ENCODE results near the gene ARHGEF9. TPM values are rescaled to one million over a fixed set of nuclear protein-coding genes. Genes with fewer than 3 reads are reported as not detected.

ARHGEF9 gene
- total and polyA plus RNA-seq, 2 donors from 2014 or later: 20.0 to 26.4 TPM

DNA sequence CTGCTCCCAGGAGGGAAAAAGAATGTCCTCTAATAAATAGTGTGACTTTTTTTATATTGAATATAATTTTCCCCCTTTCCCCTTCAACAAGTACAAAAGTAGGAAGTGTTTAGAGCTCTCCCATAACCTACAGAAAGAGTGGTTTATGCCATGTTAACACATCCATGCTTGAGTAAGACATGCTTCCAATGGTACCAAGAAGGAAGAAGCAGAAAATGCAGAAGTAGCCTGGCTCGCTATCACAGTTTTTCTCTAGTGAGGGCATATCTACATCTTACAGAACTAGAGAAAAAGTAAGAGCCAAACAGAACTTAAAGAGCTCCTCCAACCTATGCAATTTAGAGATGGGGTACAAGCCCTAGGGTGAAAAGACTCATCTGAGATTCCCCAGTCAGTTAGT lies 82.5 kb downstream of the ARHGEF9 start:
- FAIRE-seq: no peak
- H3K27ac ChIP-seq (ENCODE audit: low read depth in 2 of 2, low read length in 2 of 2): no peak overlapping the region
- no peaks in the 10 kb centered on the region for H3K27me3 ChIP-seq (ENCODE audit: control insufficient read depth, insufficient read depth, low read length)
- H3K4me3 ChIP-seq (ENCODE audit: low read length in 3 of 3): no peak overlapping the region
- DNase-seq: no peak
- no peak overlapping the region for H3K9ac ChIP-seq (ENCODE audit: low read length in 3 of 3)
- intact Hi-C loops (cut with DNase I): no loop called here
- no peaks in the 10 kb centered on the region for H3K4me1 ChIP-seq (ENCODE audit: control insufficient read depth in 2 of 3, insufficient read depth in 2 of 3, low read depth in 1 of 3, low read length in 3 of 3)
- no peaks in the 10 kb centered on the region for H3K9me3 ChIP-seq (ENCODE audit: control insufficient read depth in 2 of 3, insufficient read depth in 1 of 3, low read length in 3 of 3)
- TF ChIP-seq, protein P1, sequence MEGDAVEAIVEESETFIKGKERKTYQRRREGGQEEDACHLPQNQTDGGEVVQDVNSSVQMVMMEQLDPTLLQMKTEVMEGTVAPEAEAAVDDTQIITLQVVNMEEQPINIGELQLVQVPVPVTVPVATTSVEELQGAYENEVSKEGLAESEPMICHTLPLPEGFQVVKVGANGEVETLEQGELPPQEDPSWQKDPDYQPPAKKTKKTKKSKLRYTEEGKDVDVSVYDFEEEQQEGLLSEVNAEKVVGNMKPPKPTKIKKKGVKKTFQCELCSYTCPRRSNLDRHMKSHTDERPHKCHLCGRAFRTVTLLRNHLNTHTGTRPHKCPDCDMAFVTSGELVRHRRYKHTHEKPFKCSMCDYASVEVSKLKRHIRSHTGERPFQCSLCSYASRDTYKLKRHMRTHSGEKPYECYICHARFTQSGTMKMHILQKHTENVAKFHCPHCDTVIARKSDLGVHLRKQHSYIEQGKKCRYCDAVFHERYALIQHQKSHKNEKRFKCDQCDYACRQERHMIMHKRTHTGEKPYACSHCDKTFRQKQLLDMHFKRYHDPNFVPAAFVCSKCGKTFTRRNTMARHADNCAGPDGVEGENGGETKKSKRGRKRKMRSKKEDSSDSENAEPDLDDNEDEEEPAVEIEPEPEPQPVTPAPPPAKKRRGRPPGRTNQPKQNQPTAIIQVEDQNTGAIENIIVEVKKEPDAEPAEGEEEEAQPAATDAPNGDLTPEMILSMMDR (IDR thresholded peaks at IDR 0.05; ENCODE audit: borderline replicate concordance, extremely low read depth, insufficient read depth): no peak
- peaks cover 4 to 15% (median 9%) of the 10 kb centered on the region in 3 donors for H3K36me3 ChIP-seq (ENCODE audit: control insufficient read depth in 2 of 3, insufficient read depth in 3 of 3, low read length in 3 of 3)

DNA sequence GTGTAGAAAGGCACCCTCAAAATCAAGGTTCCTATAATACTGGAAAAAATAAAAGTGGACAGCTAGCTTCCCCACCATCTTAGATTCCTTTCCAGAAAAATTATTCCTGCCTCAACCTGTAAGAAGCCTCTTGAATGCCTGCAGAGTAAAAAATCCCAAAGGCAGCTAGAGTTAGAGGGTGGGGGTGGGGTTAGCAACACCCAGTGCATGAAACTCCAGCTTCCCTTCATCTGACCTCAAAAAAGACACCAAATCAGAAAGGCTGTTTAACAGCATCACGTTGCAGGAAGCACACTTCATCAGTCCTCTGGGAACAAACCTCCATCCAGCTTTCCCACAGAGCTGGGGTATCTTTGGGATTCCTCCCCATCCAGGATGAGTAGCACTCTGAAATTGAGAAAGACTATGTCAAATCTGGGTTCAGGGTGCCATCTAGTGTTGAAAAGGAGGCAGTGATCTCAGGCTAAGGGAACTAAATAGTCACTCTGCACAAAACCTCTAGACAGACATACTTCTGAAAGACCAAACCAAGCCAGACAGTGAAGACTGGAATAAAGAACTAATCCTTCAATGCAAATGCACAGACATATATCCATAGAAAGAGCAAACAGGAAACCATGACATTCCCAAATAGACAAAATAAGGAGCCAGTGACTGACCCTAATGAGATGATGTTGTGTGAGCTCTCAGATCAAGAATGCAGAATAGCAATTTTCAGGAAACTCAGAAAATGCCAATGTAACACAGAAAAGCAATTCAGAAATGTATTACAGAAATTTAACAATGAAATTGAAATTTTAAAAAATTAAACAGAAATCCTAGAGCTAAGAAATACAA lies 97.9 kb downstream of the ARHGEF9 start:
- Histone ChIP-seq H3K4me3 (ENCODE audit: low read length in 3 of 3) (no peak overlapping the region), H3K9me3 (ENCODE audit: control insufficient read depth in 2 of 3, insufficient read depth in 1 of 3, low read length in 3 of 3) (peaks cover 0 to 4% (median 0%) of the 10 kb centered on the region in 3 donors), H3K27ac (ENCODE audit: low read depth in 2 of 2, low read length in 2 of 2) (no peak overlapping the region), H3K4me1 (ENCODE audit: control insufficient read depth in 2 of 3, insufficient read depth in 2 of 3, low read depth in 1 of 3, low read length in 3 of 3) (no peaks in the 10 kb centered on the region), H3K36me3 (ENCODE audit: control insufficient read depth in 2 of 3, insufficient read depth in 3 of 3, low read length in 3 of 3) (no peaks in the 10 kb centered on the region), H3K9ac (ENCODE audit: low read length in 3 of 3) (no peak overlapping the region), H3K27me3 (ENCODE audit: control insufficient read depth, insufficient read depth, low read length) (no peaks in the 10 kb centered on the region)
- peak; percentile 59 for FAIRE-seq
- TF ChIP-seq, protein P1 (IDR thresholded peaks at IDR 0.05; ENCODE audit: borderline replicate concordance, extremely low read depth, insufficient read depth): peak; percentile 52
- DNase-seq: peak in 2 of 5 donors; percentile 13 to 16
- intact Hi-C loops (cut with DNase I): no loop called here

DNA sequence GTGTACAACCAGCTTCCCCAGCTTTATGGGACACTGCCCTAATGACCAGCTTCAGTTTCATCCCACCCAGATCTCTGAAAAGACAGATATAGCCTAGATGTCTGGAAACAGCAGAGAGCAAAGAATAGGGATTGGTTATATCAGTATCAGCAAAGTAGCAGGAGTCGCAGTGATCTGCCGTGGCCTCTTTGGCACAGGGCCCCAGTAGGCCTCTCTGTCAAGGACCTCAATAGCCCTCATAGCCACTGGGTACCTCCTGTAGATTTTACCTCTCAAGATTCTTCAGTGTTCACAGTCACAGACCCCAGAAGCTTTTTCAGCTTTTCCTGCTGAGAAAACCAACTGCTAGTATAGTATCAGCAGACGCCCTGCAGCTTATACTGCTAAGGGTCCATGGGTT lies 104.6 kb downstream of the ARHGEF9 start:
- TF ChIP-seq, protein P1 (IDR thresholded peaks at IDR 0.05; ENCODE audit: borderline replicate concordance, extremely low read depth, insufficient read depth): no peak
- no peak for DNase-seq
- no peak overlapping the region for H3K27ac ChIP-seq (ENCODE audit: low read depth in 2 of 2, low read length in 2 of 2)
- FAIRE-seq: no peak
- H3K4me3 ChIP-seq (ENCODE audit: low read length in 3 of 3): no peak overlapping the region
- H3K27me3 ChIP-seq (ENCODE audit: control insufficient read depth, insufficient read depth, low read length): no peaks in the 10 kb centered on the region
- H3K36me3 ChIP-seq (ENCODE audit: control insufficient read depth in 2 of 3, insufficient read depth in 3 of 3, low read length in 3 of 3): peaks cover 0 to 9% (median 4%) of the 10 kb centered on the region in 3 donors
- intact Hi-C loops (cut with DNase I): no loop called here
- H3K9ac ChIP-seq (ENCODE audit: low read length in 3 of 3): no peak overlapping the region
- H3K4me1 ChIP-seq (ENCODE audit: control insufficient read depth in 2 of 3, insufficient read depth in 2 of 3, low read depth in 1 of 3, low read length in 3 of 3): no peaks in the 10 kb centered on the region
- H3K9me3 ChIP-seq (ENCODE audit: control insufficient read depth in 2 of 3, insufficient read depth in 1 of 3, low read length in 3 of 3): no peaks in the 10 kb centered on the region

Measured in kidney (tissue), 14 donors.